K562 (cell line): Measurements from ENCODE around the gene GAS2L1. TPM values are rescaled to one million over a fixed set of nuclear protein-coding genes. Genes with fewer than 3 reads are reported as not detected.
A peak's percentile ranks its signal among the peaks of the same experiment; 100 is the strongest.

ENCODE experiments used
- ARID2 ChIP-seq: fragments of 450-650 bp; IDR thresholded peaks from 2 replicates; pipeline ENCODE4 v1.6.1; 2017; ENCODE audit warnings: antibody characterized with exemption, mild to moderate bottlenecking
- EWSR1 ChIP-seq: fragments of 450-650 bp; IDR thresholded peaks from 2 replicates; pipeline ENCODE4 v1.6.1; 2018; ENCODE audit warnings: borderline replicate concordance, mild to moderate bottlenecking, low read depth, moderate library complexity; ENCODE audit not compliant: partially characterized antibody
- TARDBP ChIP-seq: fragments of 450-650 bp; IDR thresholded peaks from 2 replicates; pipeline ENCODE4 v1.6.1; 2016
- TBL1XR1 ChIP-seq, 2 experiments: IDR thresholded peaks; 2 replicates each; pipeline ENCODE4 v1.6.1; 2012; ENCODE audit warnings: improper control_type of control experiment in 2 of 2, low read length in 2 of 2, mild to moderate bottlenecking in 1 of 2
- U2AF2 ChIP-seq: fragments of 200-400 bp; formaldehyde crosslinking; optimal IDR thresholded peaks from 2 replicates; pipeline ENCODE3; 2017; ENCODE audit warnings: low read depth, mild to moderate bottlenecking, low read length
- ZFP30 ChIP-seq: fragments of 250-450 bp; sonication (Bioruptor Pico); IDR thresholded peaks from 2 replicates; pipeline ENCODE4 v1.8.0; 2022; ENCODE audit warnings: moderate library complexity, mild to moderate bottlenecking, inconsistent platforms, borderline replicate concordance
- ZNF121 ChIP-seq: sonication (generic); formaldehyde crosslinking; conservative IDR thresholded peaks from 2 replicates; pipeline ENCODE4 v1.8.0; 2022; ENCODE audit warnings: missing genetic modification reagents
- ZNF212 ChIP-seq: fragments of 450-650 bp; formaldehyde crosslinking; IDR thresholded peaks from 2 replicates; pipeline ENCODE4 v1.4.0; 2020; ENCODE audit warnings: mild to moderate bottlenecking
- ZNF695 ChIP-seq: fragments of 450-650 bp; formaldehyde crosslinking; IDR thresholded peaks from 2 replicates; pipeline ENCODE4 v1.4.0; 2020; ENCODE audit warnings: mild to moderate bottlenecking, moderate library complexity
- polyA plus RNA-seq, 8 experiments: library from polyadenylated mRNA; depleted of rRNA in 4 of 8; stranded (reverse) in 5 of 8; unstranded in 3 of 8; fragments of >200 nt; fragmentation: Nextera tagmentation in 2 of 8; fragmentation: Illumina TruSeq in 1 of 8; extraction: Ambion mirVana in 2 of 8; extraction: Trizol in 1 of 8; gene quantifications; 2 replicates each; pipeline versions ENCODE4 v1.2.1 to v1.2.3, GENCODE V29; 2011 to 2014; ENCODE audit warnings: inconsistent platforms in 1 of 8, missing spikeins in 1 of 8
- total RNA-seq, 7 experiments: library from RNA; depleted of rRNA in 6 of 7; stranded (reverse); fragments of >200 nt in 6 of 7; fragmentation: Illumina TruSeq in 2 of 7; extraction: Trizol in 2 of 7; gene quantifications; 2 replicates each; pipeline versions ENCODE4 v1.2.1 to v1.2.3, GENCODE V29; 2011 to 2021; ENCODE audit warnings: low replicate concordance in 1 of 7
- TF ChIP-seq, protein P1 (sequence below): fragments of 450-650 bp; formaldehyde crosslinking; IDR thresholded peaks from 2 replicates; pipeline ENCODE4 v1.4.0; 2020; ENCODE audit warnings: mild to moderate bottlenecking
- TF ChIP-seq, protein P2 (sequence below): fragments of 450-650 bp; IDR thresholded peaks from 2 replicates; pipeline ENCODE4 v1.6.1; 2016; ENCODE audit warnings: antibody characterized with exemption
- TF ChIP-seq, protein P3 (sequence below): fragments of 200-600 bp; sonication (generic); IDR thresholded peaks from one replicate; pipeline ENCODE4 v1.6.1; 2012; ENCODE audit warnings: mild to moderate bottlenecking, low read depth, low read length, inconsistent platforms

GAS2L1 gene
- total and polyA plus RNA-seq, 9 of the 15 experiments (the other 6 are each of a cell fraction or from before 2014, with no cell fraction given): 0.56 to 19.7 (median 3.2) TPM

DNA sequence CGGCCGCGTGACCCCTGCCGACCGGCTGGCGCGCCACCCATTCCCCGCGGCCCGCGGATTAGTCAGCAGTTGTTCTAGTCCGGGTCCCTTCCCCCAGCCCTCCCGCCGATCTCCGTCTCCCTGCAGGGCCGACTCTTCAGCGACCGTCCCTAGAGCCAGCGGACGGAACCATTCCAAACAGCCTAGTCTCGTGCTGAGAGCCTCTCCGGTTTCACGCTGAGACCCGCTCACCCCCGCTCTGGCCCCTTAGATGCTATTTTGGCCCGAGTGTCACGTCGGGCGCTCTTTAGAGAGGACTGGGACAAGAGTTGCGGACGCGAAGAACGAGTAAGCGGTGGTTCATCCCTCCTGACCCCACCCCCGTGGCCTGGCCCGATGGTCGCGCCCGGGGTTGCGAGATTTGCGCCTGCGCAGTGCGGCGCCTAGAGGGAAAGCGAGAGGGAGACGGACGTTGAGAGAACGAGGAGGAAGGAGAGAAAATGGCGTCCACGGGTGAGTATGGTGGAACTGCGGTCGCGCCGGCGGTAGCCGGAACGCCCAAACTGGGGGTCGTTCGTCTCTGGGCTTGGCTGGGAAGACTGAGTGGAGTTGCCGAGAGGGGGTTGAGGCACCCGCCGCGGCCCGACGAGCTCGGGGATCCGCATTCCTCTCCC is 38.5 kb upstream of the GAS2L1 start, which contains the start of the genes EWSR1 and RHBDD3 (continued):
- TF ChIP-seq TBL1XR1 (IDR thresholded peaks at IDR 0.05; ENCODE audit: low read length in 2 of 2) (no peak; a peak in 1 of 4 replicates), ZNF695 (CRISPR knock-in tag) (no peak), EWSR1 (no peak), U2AF2 (no peak), TARDBP (peak; percentile 62; the same call in 1 of the 2 replicates), ARID2 (no peak), ZNF121 (CRISPR knock-in tag) (no peak), ZFP30 (no peak), ZNF212 (no peak)
- TF ChIP-seq, protein P1, sequence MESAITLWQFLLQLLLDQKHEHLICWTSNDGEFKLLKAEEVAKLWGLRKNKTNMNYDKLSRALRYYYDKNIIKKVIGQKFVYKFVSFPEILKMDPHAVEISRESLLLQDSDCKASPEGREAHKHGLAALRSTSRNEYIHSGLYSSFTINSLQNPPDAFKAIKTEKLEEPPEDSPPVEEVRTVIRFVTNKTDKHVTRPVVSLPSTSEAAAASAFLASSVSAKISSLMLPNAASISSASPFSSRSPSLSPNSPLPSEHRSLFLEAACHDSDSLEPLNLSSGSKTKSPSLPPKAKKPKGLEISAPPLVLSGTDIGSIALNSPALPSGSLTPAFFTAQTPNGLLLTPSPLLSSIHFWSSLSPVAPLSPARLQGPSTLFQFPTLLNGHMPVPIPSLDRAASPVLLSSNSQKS (CRISPR knock-in tag): no peak
- TF ChIP-seq, protein P2, sequence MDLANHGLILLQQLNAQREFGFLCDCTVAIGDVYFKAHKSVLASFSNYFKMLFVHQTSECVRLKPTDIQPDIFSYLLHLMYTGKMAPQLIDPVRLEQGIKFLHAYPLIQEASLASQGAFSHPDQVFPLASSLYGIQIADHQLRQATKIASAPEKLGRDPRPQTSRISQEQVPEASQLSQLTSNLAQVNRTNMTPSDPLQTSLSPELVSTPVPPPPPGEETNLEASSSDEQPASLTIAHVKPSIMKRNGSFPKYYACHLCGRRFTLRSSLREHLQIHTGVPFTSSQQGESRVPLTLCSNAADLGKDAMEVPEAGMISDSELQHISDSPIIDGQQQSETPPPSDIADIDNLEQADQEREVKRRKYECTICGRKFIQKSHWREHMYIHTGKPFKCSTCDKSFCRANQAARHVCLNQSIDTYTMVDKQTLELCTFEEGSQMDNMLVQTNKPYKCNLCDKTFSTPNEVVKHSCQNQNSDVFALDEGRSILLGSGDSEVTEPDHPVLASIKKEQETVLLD: peak; percentile 93
- TF ChIP-seq, protein P3, sequence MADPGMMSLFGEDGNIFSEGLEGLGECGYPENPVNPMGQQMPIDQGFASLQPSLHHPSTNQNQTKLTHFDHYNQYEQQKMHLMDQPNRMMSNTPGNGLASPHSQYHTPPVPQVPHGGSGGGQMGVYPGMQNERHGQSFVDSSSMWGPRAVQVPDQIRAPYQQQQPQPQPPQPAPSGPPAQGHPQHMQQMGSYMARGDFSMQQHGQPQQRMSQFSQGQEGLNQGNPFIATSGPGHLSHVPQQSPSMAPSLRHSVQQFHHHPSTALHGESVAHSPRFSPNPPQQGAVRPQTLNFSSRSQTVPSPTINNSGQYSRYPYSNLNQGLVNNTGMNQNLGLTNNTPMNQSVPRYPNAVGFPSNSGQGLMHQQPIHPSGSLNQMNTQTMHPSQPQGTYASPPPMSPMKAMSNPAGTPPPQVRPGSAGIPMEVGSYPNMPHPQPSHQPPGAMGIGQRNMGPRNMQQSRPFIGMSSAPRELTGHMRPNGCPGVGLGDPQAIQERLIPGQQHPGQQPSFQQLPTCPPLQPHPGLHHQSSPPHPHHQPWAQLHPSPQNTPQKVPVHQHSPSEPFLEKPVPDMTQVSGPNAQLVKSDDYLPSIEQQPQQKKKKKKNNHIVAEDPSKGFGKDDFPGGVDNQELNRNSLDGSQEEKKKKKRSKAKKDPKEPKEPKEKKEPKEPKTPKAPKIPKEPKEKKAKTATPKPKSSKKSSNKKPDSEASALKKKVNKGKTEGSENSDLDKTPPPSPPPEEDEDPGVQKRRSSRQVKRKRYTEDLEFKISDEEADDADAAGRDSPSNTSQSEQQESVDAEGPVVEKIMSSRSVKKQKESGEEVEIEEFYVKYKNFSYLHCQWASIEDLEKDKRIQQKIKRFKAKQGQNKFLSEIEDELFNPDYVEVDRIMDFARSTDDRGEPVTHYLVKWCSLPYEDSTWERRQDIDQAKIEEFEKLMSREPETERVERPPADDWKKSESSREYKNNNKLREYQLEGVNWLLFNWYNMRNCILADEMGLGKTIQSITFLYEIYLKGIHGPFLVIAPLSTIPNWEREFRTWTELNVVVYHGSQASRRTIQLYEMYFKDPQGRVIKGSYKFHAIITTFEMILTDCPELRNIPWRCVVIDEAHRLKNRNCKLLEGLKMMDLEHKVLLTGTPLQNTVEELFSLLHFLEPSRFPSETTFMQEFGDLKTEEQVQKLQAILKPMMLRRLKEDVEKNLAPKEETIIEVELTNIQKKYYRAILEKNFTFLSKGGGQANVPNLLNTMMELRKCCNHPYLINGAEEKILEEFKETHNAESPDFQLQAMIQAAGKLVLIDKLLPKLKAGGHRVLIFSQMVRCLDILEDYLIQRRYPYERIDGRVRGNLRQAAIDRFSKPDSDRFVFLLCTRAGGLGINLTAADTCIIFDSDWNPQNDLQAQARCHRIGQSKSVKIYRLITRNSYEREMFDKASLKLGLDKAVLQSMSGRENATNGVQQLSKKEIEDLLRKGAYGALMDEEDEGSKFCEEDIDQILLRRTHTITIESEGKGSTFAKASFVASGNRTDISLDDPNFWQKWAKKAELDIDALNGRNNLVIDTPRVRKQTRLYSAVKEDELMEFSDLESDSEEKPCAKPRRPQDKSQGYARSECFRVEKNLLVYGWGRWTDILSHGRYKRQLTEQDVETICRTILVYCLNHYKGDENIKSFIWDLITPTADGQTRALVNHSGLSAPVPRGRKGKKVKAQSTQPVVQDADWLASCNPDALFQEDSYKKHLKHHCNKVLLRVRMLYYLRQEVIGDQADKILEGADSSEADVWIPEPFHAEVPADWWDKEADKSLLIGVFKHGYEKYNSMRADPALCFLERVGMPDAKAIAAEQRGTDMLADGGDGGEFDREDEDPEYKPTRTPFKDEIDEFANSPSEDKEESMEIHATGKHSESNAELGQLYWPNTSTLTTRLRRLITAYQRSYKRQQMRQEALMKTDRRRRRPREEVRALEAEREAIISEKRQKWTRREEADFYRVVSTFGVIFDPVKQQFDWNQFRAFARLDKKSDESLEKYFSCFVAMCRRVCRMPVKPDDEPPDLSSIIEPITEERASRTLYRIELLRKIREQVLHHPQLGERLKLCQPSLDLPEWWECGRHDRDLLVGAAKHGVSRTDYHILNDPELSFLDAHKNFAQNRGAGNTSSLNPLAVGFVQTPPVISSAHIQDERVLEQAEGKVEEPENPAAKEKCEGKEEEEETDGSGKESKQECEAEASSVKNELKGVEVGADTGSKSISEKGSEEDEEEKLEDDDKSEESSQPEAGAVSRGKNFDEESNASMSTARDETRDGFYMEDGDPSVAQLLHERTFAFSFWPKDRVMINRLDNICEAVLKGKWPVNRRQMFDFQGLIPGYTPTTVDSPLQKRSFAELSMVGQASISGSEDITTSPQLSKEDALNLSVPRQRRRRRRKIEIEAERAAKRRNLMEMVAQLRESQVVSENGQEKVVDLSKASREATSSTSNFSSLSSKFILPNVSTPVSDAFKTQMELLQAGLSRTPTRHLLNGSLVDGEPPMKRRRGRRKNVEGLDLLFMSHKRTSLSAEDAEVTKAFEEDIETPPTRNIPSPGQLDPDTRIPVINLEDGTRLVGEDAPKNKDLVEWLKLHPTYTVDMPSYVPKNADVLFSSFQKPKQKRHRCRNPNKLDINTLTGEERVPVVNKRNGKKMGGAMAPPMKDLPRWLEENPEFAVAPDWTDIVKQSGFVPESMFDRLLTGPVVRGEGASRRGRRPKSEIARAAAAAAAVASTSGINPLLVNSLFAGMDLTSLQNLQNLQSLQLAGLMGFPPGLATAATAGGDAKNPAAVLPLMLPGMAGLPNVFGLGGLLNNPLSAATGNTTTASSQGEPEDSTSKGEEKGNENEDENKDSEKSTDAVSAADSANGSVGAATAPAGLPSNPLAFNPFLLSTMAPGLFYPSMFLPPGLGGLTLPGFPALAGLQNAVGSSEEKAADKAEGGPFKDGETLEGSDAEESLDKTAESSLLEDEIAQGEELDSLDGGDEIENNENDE: no peak
